Natural killer cell treated with Interleukin-12 subunit alpha and Interleukin-12 subunit beta and Interleukin-15 and Interleukin-18, amount 100 ng/mL, for 72 hours (primary cell): ENCODE data around the gene MAP3K2. TPM values are rescaled to one million over a fixed set of nuclear protein-coding genes. Genes with fewer than 3 reads are reported as not detected.

Experiments used
- ATAC-seq, 2 donors: fragments of 150-1000 bp; cut with Tn5 transposase in 1 of 2; sonication (Bioruptor Pico), chemical (Tn5 transposase) in 1 of 2; 2 replicates each; pipeline ENCODE4 v1.10.0; 2021
- DNase-seq: peaks from one replicate; pipeline ENCODE4 v3.0.0; 2022; ENCODE audit warnings: low spot score
- H3K27ac Mint-ChIP-seq, 2 donors: 1 replicate in 1 of 2; 2 replicates in 1 of 2; pipeline ENCODE4 v1.8.0; 2022; ENCODE audit warnings: mixed read lengths in 2 of 2, mild to moderate bottlenecking in 1 of 2, moderate library complexity in 1 of 2
- H3K27me3 Mint-ChIP-seq, 2 donors: 1 replicate in 1 of 2; 2 replicates in 1 of 2; pipeline ENCODE4 v1.8.0; 2022; ENCODE audit warnings: mixed read lengths in 2 of 2
- H3K36me3 Mint-ChIP-seq: one replicate; pipeline ENCODE4 v1.8.0; 2022; ENCODE audit warnings: mixed read lengths
- H3K4me1 Mint-ChIP-seq, 2 donors: 1 replicate in 1 of 2; 2 replicates in 1 of 2; pipeline ENCODE4 v1.8.0; 2022; ENCODE audit warnings: low read depth in 2 of 2, mixed read lengths in 2 of 2, mild to moderate bottlenecking in 1 of 2
- H3K4me3 Mint-ChIP-seq: one replicate; pipeline ENCODE4 v1.8.0; 2022; ENCODE audit warnings: mixed read lengths
- H3K9me3 Mint-ChIP-seq: 2 replicates; pipeline ENCODE4 v1.8.0; 2022; ENCODE audit warnings: mixed read lengths
- total RNA-seq, 2 donors: library from RNA; stranded (reverse); gene quantifications; one replicate each; pipeline ENCODE4 v1.2.3, GENCODE V29; 2022

Gene MAP3K2
- total RNA-seq, 2 donors from 2014 or later, result 59.0 to 64.6 TPM

DNA sequence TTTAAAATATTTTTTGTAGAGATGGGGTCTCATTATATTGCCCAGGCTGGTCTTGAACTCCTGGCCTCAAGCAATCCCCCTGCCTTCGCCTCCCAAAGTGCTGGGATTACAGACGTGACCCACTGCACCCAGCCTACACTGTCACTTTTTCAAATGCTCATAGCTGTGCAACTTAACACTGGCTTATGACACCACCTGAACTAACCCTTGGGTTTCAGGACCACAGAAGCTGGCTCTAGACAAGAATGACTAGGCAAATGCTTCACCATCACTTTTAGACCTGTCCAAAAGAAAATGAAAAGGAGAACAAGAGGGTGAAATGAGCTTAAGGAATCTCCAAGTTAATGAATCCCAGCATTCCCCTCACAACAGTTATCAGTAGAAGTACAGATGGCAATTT, 107.1 kb downstream of the MAP3K2 start:
- ATAC-seq (no peak), DNase-seq (no peak)
- no peaks in the 10 kb centered on the region for H3K9me3 Mint-ChIP-seq
- no peak overlapping the region for H3K27ac Mint-ChIP-seq
- peaks cover 27 to 33% of the 10 kb centered on the region in 2 donors for H3K4me1 Mint-ChIP-seq
- H3K36me3 Mint-ChIP-seq, result peaks cover 32% of the 10 kb centered on the region
- H3K27me3 Mint-ChIP-seq, result no peaks in the 10 kb centered on the region
- no peak overlapping the region for H3K4me3 Mint-ChIP-seq

DNA sequence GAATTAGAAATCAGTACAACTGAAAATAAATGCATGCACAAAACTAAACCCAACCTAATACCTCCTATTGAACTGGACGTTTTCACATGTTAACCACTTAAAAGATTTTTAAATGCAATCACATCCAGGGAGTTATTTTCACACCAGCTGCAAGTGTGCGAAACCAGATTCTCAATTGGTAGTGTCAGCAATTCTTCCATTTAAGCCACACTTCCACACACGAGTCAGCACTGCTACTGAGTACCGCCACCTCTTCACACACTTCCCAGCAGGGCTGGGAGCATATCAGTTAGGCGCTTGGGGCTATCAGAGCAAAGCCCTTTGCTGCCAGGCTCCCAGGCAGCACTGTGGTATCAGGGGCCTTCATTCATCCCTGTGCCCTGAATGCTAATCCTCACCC, 108.0 kb downstream of the MAP3K2 start:
- H3K4me3 Mint-ChIP-seq, result no peak overlapping the region
- no peak overlapping the region for H3K27ac Mint-ChIP-seq
- DNase-seq (no peak), ATAC-seq (no peak)
- no peaks in the 10 kb centered on the region for H3K27me3 Mint-ChIP-seq
- H3K36me3 Mint-ChIP-seq, result peaks cover 35% of the 10 kb centered on the region
- peaks cover 36 to 38% of the 10 kb centered on the region in 2 donors for H3K4me1 Mint-ChIP-seq
- H3K9me3 Mint-ChIP-seq, result no peaks in the 10 kb centered on the region

DNA sequence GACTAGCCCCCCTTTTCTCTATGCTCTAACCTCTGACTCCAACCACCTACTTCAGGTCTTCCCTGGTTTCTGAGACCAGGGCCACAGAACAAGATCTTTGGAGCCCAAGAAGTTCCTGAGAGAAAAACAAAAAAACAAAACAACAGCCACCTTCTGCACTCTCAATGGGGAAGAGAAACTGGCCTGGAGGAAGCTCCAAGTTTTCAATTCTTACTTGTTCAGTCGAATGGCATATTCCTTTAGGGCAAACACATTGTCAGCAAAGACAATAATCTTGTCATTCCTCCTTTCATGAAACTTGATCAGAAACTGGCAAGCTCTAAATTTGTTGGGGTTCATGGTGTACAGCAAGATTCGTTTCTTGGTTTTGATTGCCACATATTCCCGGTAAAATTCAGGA, 108.8 kb downstream of the MAP3K2 start:
- Mint-ChIP-seq H3K27me3 (no peaks in the 10 kb centered on the region), H3K27ac (no peak overlapping the region), H3K4me1 (peaks cover 30 to 31% of the 10 kb centered on the region in 2 donors), H3K4me3 (no peak overlapping the region), H3K9me3 (no peaks in the 10 kb centered on the region), H3K36me3 (peaks cover 27% of the 10 kb centered on the region)
- ATAC-seq (no peak), DNase-seq (no peak)

DNA sequence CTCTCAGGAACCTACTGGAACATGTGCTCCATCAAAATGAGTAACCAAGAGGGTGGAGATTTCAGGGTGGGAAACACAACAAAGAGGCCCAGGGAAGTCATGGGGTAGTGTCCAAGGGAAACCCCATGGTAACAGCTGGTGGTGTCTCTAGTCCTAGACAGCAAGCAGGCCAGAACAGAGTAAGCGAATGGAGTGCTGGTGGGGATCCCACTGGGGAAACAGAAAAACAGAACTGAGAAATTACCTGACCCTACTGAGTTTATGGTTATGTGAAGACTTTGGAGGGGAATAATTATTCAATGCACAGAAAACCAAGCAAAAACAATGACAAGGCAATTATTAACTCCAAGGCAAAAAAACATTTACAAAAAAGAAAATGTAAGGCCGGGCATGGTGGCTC, 110.7 kb downstream of the MAP3K2 start:
- Mint-ChIP-seq H3K36me3 (peaks cover 8% of the 10 kb centered on the region), H3K9me3 (no peaks in the 10 kb centered on the region), H3K27ac (peak overlapping the region in 1 of 2 donors; percentile 21), H3K27me3 (no peaks in the 10 kb centered on the region), H3K4me1 (peaks cover 12 to 14% of the 10 kb centered on the region in 2 donors), H3K4me3 (no peak overlapping the region)
- DNase-seq (no peak), ATAC-seq (no peak)

DNA sequence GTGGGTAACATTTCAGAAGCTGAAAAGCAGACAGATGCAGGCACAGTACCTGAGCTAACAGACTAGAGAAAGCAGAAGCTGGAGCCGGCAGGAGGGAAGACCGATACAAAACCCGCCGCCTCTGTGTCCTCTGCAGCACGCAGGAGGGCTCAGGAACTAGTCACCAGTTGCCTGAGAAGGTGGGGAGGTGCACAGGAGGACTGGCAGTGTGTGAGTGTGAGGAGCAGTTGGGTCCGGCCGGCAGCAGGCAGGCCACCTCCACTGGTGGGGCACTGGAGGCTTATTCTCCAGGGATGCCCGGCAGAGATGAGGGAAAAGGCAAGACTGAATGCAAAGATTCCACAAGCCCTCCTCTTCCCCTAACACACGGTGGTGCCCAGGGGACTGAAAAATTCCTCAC, 112.0 kb downstream of the MAP3K2 start:
- Mint-ChIP-seq H3K27me3 (no peaks in the 10 kb centered on the region), H3K4me3 (no peak overlapping the region), H3K9me3 (no peaks in the 10 kb centered on the region), H3K27ac (no peak overlapping the region), H3K36me3 (peaks cover 12% of the 10 kb centered on the region), H3K4me1 (peaks cover 5 to 11% of the 10 kb centered on the region in 2 donors)
- DNase-seq (no peak), ATAC-seq (no peak)

DNA sequence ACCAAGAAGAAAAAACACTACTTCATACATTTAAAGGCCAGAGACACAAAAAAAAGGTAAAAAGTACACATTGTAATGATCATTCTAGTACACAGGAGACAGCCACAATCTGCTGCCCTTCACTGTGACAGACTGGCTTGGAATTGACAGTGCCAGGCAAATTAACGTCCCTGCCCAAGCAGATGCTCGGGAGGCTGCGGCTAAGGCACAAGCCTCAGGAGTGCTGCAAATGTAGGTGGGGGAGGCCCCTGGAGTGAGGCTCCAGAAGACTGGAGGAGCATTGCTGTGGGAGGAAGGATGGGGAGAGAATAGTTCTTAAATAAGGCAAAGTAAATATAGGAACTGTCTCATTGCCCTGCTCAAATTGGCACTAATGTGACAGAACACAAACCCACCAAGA, 112.4 kb downstream of the MAP3K2 start:
- Mint-ChIP-seq H3K4me3 (no peak overlapping the region), H3K36me3 (peaks cover 16% of the 10 kb centered on the region), H3K27ac (no peak overlapping the region), H3K27me3 (no peaks in the 10 kb centered on the region), H3K9me3 (no peaks in the 10 kb centered on the region), H3K4me1 (peaks cover 5 to 12% of the 10 kb centered on the region in 2 donors)
- DNase-seq, result no peak
- ATAC-seq, result no peak

DNA sequence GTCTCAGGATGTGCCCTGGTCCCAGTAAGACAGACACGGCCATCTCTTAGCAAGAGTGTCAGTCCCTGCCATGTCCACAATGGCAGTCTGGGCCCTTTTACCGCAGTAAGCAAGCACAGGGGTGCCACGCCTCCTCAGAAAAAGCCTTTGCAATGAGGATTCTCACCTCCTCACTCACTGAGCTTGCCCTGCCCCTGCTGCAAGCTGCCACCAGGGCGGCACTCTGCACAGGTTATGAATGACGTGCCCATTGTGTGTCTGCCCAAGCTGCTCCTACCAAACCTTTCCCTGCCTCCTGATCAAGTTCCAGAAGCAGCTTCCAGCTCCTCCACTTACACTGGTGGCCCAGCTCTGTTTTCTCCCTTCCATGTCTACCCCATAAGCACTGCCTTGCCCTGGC, 117.1 kb downstream of the MAP3K2 start:
- ATAC-seq (no peak), DNase-seq (no peak)
- Mint-ChIP-seq H3K36me3 (peaks cover 34% of the 10 kb centered on the region), H3K9me3 (no peaks in the 10 kb centered on the region), H3K4me3 (no peak overlapping the region), H3K27me3 (no peaks in the 10 kb centered on the region), H3K4me1 (peaks cover 4 to 12% of the 10 kb centered on the region in 2 donors), H3K27ac (no peak overlapping the region)

DNA sequence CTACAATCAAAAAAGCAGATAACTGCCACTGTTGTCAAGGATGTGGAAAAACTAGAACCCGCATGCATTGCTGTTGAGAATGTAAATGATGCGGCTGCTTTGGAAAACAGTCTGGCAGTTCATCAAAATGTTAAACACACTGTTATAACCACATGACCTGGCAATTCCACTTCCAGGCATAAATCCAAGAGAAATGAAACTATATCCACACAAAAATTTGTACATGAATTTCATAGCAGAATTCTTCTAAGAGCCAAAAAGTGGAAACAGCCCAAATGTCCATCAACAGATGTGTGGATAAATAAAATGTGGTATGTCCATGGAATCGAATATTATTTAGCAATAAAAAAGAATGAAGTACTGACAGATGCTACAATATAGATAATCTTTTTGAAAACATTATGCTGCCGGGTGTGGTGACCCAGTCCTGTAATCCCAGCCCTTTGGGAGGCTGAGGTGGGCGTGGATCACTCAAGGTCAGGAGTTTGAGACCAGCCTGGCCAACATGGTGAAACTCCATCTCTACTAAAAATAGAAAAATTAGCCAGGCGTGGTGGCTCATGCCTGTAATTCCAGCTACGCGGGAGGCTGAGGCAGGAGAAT, 125.9 kb downstream of the MAP3K2 start:
- H3K4me1 Mint-ChIP-seq, result peaks cover 0 to 2% of the 10 kb centered on the region in 2 donors
- peaks cover 13% of the 10 kb centered on the region for H3K36me3 Mint-ChIP-seq
- no peak for DNase-seq
- no peak for ATAC-seq
- no peak overlapping the region for H3K27ac Mint-ChIP-seq
- no peaks in the 10 kb centered on the region for H3K27me3 Mint-ChIP-seq
- no peak overlapping the region for H3K4me3 Mint-ChIP-seq
- H3K9me3 Mint-ChIP-seq, result no peaks in the 10 kb centered on the region

DNA sequence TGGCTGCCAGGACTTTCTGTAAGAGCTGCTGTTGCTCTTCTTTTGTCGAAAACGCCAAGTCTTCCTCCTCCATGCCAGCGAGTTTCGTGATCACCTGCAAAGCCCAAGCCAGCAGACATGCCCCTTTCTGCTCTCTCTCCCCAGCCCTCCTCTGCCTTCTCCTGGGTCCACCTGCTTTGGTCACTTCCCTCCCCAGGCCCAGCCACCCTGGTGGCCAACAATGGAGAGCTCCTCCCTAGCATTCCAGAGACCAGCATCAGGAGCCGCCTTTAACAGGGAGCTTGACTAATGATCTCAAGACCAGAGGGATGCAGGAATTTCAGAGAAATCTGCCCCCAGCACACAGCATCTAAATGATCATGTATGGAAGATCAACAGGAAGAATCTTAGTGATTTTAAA, 128.4 kb downstream of the MAP3K2 start:
- DNase-seq, result no peak
- peaks cover 0 to 5% of the 10 kb centered on the region in 2 donors for H3K4me1 Mint-ChIP-seq
- H3K27ac Mint-ChIP-seq, result peak overlapping the region in 1 of 2 donors; percentile 8
- ATAC-seq, result no peak
- no peaks in the 10 kb centered on the region for H3K27me3 Mint-ChIP-seq
- no peaks in the 10 kb centered on the region for H3K9me3 Mint-ChIP-seq
- H3K36me3 Mint-ChIP-seq, result peaks cover 13% of the 10 kb centered on the region
- no peak overlapping the region for H3K4me3 Mint-ChIP-seq

DNA sequence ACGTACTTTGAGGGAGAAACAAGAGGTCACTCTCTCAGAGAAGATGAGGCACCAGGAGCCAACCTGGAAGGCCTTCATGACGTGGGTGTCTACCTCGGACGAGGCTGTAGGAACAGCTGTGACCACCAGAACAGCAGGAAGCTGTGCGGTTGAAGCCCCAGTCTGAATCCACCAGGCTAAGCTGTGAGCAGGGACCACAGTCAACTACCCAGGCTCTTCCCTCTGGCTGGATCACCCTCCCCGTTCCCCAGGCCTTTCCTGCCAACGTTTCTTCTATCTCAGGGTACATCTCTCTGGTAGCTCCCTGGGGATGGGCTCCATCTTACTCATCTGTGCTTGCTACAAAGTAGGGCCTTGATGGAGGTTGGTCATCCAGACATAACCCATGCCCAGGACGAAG, 130.9 kb downstream of the MAP3K2 start:
- Mint-ChIP-seq H3K9me3 (no peaks in the 10 kb centered on the region), H3K27me3 (no peaks in the 10 kb centered on the region), H3K4me1 (peaks cover 0 to 5% of the 10 kb centered on the region in 2 donors), H3K27ac (no peak overlapping the region), H3K4me3 (no peak overlapping the region), H3K36me3 (peaks cover 13% of the 10 kb centered on the region)
- DNase-seq, result no peak
- ATAC-seq, result no peak

DNA sequence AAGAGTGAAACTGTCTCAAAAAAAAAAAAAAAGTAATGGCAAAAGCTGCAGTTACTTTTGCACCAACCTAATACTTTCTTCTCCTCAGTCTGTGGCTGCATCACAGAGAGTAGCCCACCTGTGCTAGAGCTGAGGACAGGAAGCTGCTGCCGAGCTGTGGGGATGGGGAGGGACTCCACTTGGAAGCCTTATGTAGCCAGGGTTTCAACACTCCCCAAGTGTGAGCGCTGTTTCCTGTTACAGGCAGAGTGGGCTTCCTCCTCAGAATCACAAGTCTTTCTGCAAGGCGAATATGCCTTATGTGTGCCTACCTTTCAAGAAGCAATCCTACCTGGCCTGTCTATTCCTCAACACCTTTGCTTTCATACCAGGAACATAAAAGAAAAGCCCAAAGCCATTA, 131.4 kb downstream of the MAP3K2 start:
- ATAC-seq (no peak), DNase-seq (no peak)
- Mint-ChIP-seq H3K4me3 (no peak overlapping the region), H3K9me3 (no peaks in the 10 kb centered on the region), H3K4me1 (peaks cover 0 to 5% of the 10 kb centered on the region in 2 donors), H3K36me3 (peaks cover 13% of the 10 kb centered on the region), H3K27me3 (no peaks in the 10 kb centered on the region), H3K27ac (no peak overlapping the region)

DNA sequence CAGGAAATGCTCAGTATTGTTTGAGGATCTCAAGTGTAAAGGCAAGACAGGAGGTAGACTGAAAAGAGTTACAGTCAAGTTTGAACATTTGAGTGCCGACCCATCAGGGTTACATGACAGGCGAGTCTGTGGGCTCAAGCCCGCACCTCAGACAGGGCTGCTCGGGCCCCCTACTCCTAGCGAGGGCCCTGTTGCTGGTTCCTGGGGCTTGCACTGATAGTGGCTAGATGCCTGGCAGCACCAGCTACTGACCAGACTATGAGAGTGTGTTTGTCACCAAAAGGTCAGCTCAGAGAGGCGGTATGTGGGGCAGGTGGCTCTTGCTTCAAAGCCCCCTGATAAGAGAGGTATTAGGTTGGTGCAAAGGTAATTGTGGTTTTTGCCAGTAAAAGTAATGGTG, 132.1 kb downstream of the MAP3K2 start:
- H3K27ac Mint-ChIP-seq, result no peak overlapping the region
- H3K4me3 Mint-ChIP-seq, result no peak overlapping the region
- H3K4me1 Mint-ChIP-seq, result peaks cover 0 to 5% of the 10 kb centered on the region in 2 donors
- H3K9me3 Mint-ChIP-seq, result no peaks in the 10 kb centered on the region
- peaks cover 13% of the 10 kb centered on the region for H3K36me3 Mint-ChIP-seq
- no peak for ATAC-seq
- DNase-seq, result no peak
- H3K27me3 Mint-ChIP-seq, result no peaks in the 10 kb centered on the region

DNA sequence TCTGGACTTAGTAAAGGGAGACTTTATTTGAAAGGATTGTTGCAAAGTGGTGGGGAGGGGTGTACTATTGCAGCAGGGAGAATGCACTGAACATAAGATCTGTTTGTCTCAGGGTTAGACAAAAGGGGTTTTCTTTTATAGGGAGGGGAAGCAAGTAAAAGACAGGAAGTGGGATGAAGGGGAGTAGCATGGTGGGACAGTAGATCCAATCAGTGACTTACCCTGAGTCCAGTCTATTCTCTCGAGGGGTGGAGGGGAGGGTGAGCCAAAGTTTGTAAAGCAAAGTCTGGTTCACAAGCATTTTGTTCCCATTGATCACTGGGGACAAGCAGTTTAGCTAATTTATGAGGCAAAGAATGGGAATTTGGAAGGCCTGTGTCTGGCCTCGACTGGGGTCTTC, 132.6 kb downstream of the MAP3K2 start:
- H3K27me3 Mint-ChIP-seq, result no peaks in the 10 kb centered on the region
- no peaks in the 10 kb centered on the region for H3K9me3 Mint-ChIP-seq

DNA sequence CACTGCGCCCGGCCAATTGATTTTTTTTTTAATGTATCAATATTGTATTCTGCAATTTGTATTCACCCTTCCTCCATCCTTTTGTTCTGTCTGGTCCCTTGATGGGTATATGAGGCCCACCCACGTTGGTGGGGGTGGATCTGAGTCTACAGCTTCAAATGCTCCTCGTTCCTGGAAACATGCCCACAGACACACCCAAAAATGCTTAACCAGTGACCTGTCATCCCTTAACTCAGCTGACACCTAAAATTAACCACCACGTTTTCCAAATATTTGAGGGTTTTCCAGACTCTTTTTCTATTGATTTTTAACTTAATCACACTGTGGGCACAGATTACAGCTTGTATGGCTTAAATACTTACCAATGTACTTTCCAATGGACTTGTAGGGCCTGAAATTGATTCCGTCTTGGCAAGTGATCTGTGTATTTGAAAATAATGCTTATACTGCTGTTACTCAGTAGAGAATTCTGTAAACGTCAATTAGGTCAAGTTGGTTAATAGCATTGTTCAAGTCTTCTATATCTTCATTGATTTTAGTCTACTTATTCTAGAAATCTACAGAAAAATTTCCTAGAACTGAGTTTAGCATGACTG, 133.3 kb downstream of the MAP3K2 start:
- H3K27ac Mint-ChIP-seq, result no peak overlapping the region
- H3K4me1 Mint-ChIP-seq, result peaks cover 0 to 5% of the 10 kb centered on the region in 2 donors

More for the DNA sequence above, 132.6 kb downstream of the MAP3K2 start:
- no peak overlapping the region for H3K27ac Mint-ChIP-seq
- ATAC-seq (no peak), DNase-seq (no peak)
- peaks cover 13% of the 10 kb centered on the region for H3K36me3 Mint-ChIP-seq
- peaks cover 0 to 5% of the 10 kb centered on the region in 2 donors for H3K4me1 Mint-ChIP-seq
- no peak overlapping the region for H3K4me3 Mint-ChIP-seq

More for the DNA sequence above, 133.3 kb downstream of the MAP3K2 start:
- H3K27me3 Mint-ChIP-seq, result no peaks in the 10 kb centered on the region
- H3K36me3 Mint-ChIP-seq, result peaks cover 10% of the 10 kb centered on the region
- no peak for ATAC-seq
- H3K4me3 Mint-ChIP-seq, result no peak overlapping the region
- no peak for DNase-seq
- no peaks in the 10 kb centered on the region for H3K9me3 Mint-ChIP-seq
